ENCODE measurements around the gene ASH1L.
"Not testable (repeated sequence)": the region's sequence is repeated elsewhere in the genome, so short reads cannot be mapped to it uniquely, and the experiment has no call there.

ASH1L gene

DNA sequence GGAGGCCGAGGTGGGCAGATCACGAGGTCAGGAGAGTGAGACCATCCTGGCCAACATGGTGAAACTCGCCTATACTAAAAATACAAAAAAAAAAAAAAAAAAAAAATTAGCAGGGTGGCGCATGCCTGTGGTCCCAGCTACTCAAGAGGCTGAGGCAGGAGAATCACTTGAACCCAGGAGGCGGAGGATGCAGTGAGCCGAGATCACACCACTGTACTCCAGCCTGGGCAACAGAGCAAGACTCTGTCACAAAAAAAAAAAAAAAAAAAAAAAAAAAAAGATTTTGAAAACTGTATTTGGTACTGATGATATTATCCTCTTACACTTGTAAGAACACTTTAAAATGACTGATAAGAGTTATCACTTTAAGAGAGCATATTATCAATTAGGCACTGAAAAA lies 74.2 kb downstream of the ASH1L start:
- not testable (repeated sequence) for DNase-seq

- DNase-seq, result no peak
Measured at GRCh38 chr1:155487541-155487940, 75.1 kb downstream of the ASH1L start.

DNA sequence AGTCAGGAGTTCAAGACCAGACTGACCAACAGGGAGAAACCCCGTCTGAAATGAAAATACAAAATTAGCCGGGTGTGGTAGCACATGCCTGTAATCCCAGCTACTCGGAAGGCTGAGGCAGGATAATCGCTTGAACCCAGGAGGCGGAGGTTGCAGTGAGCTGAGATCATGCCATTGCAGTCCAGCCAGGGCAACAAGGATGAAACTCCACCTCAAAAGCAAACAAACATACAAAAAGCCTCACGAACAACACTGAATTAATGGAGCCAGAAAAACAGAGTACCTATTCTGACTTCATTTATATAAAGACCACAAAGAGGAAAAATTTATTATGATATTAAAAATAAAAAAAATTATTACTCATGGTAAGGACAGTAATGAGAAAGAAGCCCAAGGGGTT lies 75.7 kb downstream of the ASH1L start:
- DNase-seq, result not testable (repeated sequence)

DNA sequence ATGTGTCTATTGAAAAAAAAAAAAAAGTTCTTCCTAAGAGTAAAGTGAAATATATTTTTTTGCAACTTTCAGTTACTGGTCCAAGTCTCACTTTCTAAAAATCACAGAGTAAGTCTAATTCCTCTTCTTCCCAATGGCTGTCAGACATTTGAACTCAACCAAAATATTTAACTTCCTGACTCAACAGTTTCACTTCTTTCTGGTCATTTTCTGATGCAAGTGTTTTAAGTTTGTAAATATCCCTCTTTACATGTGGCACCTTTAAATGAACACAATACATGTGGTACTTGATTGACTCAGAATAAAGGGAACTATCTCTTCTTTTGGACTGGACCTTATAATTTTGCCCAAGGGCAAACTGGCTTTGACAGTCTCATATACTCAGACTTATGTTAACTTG lies 76.7 kb downstream of the ASH1L start:
- no peak for DNase-seq

GRCh38 chr1:155485222-155485621 lies 77.4 kb downstream of the ASH1L start:
- DNase-seq, result no peak

DNA sequence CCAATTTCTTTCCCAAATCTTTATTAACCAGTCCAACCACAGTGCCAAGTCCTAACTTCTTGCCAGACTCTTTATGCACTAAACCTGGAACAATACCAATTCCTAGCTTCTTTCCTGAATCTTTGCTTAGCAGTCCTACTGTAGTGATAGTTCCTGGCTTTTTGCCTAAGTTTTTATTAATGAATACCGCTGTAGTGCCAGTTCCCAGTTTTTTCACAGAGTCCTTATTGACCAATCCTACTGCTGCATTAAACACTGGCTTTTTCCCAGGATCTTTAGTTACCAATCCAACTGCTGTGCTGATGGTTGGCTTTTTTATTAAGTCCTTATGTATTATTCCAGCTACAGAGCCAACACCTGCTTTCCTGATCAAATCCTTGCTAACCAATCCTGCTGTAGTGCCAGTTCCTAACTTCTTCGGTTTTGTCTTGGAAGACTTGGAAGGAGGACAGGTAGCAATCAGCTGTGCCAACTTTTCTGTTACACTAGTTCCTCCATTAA lies 80.8 kb downstream of the ASH1L start:
- DNase-seq, result no peak

DNA sequence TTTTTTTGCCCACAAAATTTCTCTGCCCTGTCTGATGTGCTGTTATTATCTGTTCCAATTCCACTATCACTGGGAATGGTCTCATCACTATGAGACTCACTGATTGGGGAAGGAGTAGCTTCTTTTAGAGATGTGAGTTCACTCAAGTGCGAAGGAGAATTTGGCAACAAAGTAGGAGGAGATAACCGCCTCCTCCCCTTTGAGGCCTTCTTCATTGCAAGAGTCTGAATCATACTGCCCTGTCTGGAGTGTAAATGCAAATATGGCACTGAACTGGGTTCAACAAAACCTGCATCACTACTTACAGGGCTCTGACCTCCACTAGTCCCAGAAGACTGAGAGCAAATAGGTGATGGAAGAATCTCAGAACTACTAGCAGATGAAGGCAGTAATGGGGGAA lies 83.4 kb downstream of the ASH1L start:
- DNase-seq, result no peak

DNA sequence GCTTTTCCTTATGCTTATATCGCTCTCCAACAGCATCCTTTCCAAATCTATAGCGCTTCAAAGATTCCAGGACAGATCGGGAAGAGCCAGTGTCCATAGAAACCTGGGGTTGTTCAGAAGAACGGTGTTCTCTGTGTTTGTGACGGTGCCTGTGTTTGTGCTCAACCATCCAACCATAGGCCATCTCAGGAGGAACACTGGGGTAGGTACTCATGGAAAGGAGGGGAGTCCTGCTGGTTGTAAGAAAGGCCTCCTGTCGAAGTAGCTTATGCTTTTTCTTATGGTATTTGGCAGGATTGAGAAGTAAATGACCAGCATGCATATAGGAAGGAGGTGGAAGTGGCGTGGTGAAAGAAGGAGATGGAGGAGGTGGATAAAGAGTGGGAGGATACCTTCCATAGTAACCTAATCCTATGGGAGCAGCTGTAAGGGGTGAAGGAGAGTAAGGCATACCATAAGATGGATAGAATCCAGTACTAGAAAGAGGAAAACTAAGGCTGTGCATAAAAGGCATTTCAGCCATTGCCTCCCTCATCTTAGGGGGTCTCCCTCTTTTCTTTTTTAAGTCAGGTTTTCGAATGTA lies 84.2 kb downstream of the ASH1L start:
- no peak for DNase-seq

- no peak for DNase-seq
Measured at GRCh38 chr1:155474146-155474545, 88.5 kb downstream of the ASH1L start.

GRCh38 chr1:155473151-155473821 lies 89.3 kb downstream of the ASH1L start:
- DNase-seq, result no peak

- DNase-seq, result no peak
Measured at GRCh38 chr1:155472491-155473083, 90.0 kb downstream of the ASH1L start.

DNA sequence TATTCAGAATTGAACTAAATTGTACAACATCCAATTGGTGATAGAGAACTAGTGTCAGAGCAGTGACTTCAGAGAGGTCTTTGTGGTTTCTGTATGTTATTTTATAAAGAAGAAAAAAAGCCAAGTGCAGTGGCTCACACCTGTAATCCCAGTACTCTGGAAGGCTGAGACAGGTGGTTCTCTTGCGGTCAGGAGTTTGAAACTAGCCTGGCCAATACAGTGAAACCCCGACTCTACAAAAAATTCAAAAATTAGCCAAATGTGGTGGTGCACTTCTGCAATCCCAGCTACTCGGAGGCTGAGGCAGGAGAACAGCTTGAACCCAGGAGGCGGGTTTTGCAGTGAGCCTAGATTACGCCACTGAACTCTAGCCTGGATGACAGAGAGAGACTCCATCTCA lies 90.7 kb downstream of the ASH1L start:
- DNase-seq, result no peak

- no peak for DNase-seq
Measured at GRCh38 chr1:155471026-155471425, 91.6 kb downstream of the ASH1L start.

GRCh38 chr1:155466996-155467395 lies 95.6 kb downstream of the ASH1L start:
- no peak for DNase-seq

DNA sequence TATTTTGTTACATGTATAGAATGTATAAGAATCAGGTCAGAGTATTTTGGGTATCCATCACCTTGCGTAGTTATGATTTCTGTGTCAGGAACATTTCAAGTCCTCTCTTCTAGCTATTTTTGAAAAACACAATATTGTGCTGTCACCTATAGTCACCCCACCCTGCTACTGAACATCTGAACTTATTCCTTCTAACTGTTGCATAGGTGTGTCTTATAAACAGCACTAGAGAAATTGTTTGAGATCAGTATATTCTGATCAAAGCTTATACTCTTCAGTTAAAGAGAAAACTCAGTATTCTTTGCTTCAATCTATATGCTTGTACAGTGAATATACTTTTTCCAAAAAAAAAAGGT lies 96.0 kb downstream of the ASH1L start:
- no peak for DNase-seq

GRCh38 chr1:155463865-155464650 lies 98.5 kb downstream of the ASH1L start:
- DNase-seq, result no peak

DNA sequence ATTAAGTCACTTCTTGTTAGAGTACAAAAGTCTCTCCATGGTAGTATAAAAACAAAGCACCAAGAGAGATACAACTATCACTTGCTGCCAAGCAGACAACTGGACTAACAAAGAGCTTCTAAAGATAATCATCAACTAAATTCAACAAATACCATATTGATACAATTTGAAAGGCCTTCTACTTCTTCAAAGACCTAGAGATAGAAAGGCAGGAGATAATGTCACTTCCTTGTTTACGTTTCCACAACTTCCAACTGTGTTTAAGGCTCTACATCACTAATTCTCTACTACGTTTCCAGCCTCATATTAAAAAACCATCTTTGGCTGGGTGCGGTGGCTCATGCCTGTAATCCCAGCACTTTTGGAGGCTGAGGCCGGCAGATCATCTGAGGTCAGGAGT lies 104.5 kb downstream of the ASH1L start:
- DNase-seq, result no peak

- DNase-seq, result no peak
Measured at GRCh38 chr1:155457266-155457665, 105.3 kb downstream of the ASH1L start.

DNA sequence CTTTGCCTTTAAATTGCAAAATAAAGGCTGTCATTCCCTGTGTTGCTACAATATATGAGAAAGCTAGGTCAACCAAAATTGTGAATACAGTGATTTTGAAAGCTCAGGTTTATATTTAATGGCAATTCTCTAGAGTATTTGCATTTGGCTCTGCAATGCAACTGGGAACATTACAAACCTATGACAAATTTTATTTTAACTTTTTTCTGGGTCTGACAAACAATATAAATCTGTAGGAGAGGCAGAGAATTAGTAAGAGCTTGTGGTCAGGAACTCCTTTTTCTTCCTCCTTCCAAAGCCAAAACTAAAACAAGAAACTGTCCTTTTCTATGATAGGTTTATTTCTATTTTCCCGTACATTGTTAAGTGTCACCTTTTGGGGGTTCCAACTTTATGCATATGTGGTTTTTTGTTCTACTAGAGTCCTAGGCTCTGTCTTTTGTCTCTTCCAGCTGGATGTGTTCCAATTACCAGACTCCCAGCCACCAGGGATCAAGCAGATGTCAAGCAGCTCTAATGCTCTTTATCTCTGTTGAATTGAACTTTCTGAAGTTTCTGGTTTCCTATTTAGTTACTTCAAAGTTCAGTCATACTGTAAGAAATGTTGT lies 106.9 kb downstream of the ASH1L start:
- DNase-seq, result no peak

- DNase-seq, result no peak
Measured at GRCh38 chr1:155454096-155454495, 108.5 kb downstream of the ASH1L start.

DNA sequence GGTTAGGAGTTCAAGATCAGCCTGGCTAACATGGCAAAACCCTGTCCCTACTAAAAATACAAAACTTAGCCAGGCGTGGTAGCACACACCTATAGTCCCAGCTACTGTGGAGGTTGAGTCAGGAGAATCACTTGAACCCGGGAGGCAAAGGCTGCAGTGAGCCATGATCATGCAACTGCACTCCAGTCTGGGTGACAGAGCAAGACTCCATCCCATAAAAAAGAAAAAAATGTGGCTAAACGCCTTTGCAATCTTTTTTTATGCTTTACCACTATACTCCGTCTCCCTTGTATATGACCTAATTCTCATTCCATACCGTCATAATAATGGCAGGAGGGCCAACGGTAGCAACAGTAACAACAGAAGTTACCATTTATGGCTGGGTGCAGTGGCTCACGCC lies 109.5 kb downstream of the ASH1L start:
- no peak for DNase-seq

DNA sequence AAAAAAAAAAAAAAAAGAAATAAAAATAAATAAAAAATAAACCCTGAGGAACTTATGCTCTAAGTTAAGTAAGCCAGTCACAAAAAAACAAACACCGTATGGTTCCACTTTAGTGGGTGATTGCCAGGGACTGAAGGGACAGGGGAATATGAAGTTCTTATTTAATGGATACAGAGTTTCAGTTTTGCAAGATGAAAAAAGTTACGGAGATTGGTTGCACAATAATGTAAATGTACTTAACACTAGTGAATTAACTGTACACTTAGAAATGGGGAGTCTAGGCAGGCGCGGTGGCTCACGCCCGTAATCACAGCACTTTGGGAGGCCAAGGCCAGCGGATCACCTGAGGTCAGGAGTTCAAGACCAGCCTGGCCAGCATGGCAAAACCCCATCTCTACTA lies 111.4 kb downstream of the ASH1L start:
- DNase-seq, result no peak

DNA sequence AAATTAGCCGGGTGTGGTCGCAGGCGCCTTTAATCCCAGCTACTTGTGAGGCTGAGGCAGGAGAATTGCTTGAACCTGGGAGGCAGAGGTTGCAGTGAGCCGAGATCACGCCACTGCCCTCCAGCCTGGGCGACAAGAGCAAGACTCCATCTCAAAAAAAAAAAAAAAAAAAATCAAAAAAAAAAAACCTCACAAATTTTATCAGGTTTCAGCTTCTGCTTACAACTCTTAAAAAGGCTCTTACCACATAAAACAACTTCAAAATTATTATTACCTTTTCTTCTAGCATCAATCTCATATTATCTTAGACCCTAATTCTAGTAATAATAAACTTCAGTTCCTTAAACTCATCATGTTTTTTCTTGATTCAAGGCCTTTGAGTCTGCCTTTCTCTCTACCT lies 120.2 kb downstream of the ASH1L start:
- not testable (repeated sequence) for DNase-seq
